ENCODE data around the gene CHRD. TPM values are rescaled to one million over a fixed set of nuclear protein-coding genes. Genes with fewer than 3 reads are reported as not detected.

The CHRD gene
- total and polyA plus RNA-seq, 9 of the 15 experiments (the other 6 are each of a cell fraction or from before 2014, with no cell fraction given) = 0.11 to 1.3 (median 0.59) TPM; not detected in 3

GRCh38 chr3:184334470-184335158 lies 45.2 kb upstream of the CHRD start (continued):
- no peak for TF ChIP-seq SRSF9 (IDR thresholded peaks at IDR 0.05; ENCODE audit: borderline replicate concordance, low read depth, low read length)
- TF ChIP-seq PCBP1 (IDR thresholded peaks at IDR 0.05; ENCODE audit: low read depth, low read length, poor library complexity, severe bottlenecking) = no peak
- no peak for TF ChIP-seq HES1 (IDR thresholded peaks at IDR 0.05; ENCODE audit: low read depth)
- TF ChIP-seq ELF2 (CRISPR knock-in tag; IDR thresholded peaks at IDR 0.05) = no peak
- TF ChIP-seq HOMEZ (CRISPR knock-in tag; IDR thresholded peaks at IDR 0.05) = no peak
- no peak for TF ChIP-seq FOXA1 (IDR thresholded peaks at IDR 0.05; ENCODE audit: borderline replicate concordance)
- no peak for TF ChIP-seq ZNF445 (CRISPR knock-in tag; IDR thresholded peaks at IDR 0.05; ENCODE audit: low read depth)
- TF ChIP-seq ZNF77 (CRISPR knock-in tag; IDR thresholded peaks at IDR 0.05) = no peak
- TF ChIP-seq NFE2 (IDR thresholded peaks at IDR 0.05; ENCODE audit: low read depth) = peak; percentile 43
- peak; percentile 59 for TF ChIP-seq POLR2G (IDR thresholded peaks at IDR 0.05; ENCODE audit: low read depth, low read length)
- no peak for TF ChIP-seq PYGO2 (tag; IDR thresholded peaks at IDR 0.05)
- no peak for TF ChIP-seq PHF20 (IDR thresholded peaks at IDR 0.05; ENCODE audit: partially characterized antibody)
- TF ChIP-seq CBFA2T3 (IDR thresholded peaks at IDR 0.05) = peak; percentile 20; the same call in 1 of the 2 replicates
- TF ChIP-seq DPF2 (IDR thresholded peaks at IDR 0.05) = peak; percentile 83
- TF ChIP-seq NR4A1 (CRISPR knock-in tag; IDR thresholded peaks at IDR 0.05) = no peak
- TF ChIP-seq NR4A1 (tag; IDR thresholded peaks at IDR 0.05) = no peak
- no peak for TF ChIP-seq ZBTB26 (CRISPR knock-in tag; IDR thresholded peaks at IDR 0.05)
- no peak for TF ChIP-seq PCBP2 (IDR thresholded peaks at IDR 0.05; ENCODE audit: low read depth, low read length, poor library complexity, severe bottlenecking)
- no peak for TF ChIP-seq ELF4 (CRISPR knock-in tag; IDR thresholded peaks at IDR 0.05)
- no peak for TF ChIP-seq IRF2 (CRISPR knock-in tag; IDR thresholded peaks at IDR 0.05)
- TF ChIP-seq HCFC1 (IDR thresholded peaks at IDR 0.05; ENCODE audit: low read depth, low read length) = no peak
- no peak for TF ChIP-seq RB1 (IDR thresholded peaks at IDR 0.05; ENCODE audit: low read depth)
- TF ChIP-seq PTTG1 (tag; IDR thresholded peaks at IDR 0.05; ENCODE audit: low read depth) = no peak
- TF ChIP-seq RBFOX2 (IDR thresholded peaks at IDR 0.05; ENCODE audit: low read depth, low read length) = peak; percentile 60
- no peak for TF ChIP-seq COPS2 (conservative IDR thresholded peaks at IDR 0.05)
- TF ChIP-seq HDAC2 (IDR thresholded peaks at IDR 0.05) = 0 out of 2 replicates have a peak, but pooled peaks have one; percentile 29
- no peak for TF ChIP-seq SP1 (CRISPR knock-in tag; IDR thresholded peaks at IDR 0.05)
- peak; percentile 79 for TF ChIP-seq SMARCE1 (IDR thresholded peaks at IDR 0.05)
- TF ChIP-seq RAD51 (IDR thresholded peaks at IDR 0.05; ENCODE audit: borderline replicate concordance, low read depth) = no peak
- no peak for TF ChIP-seq GABPB2 (CRISPR knock-in tag; conservative IDR thresholded peaks at IDR 0.05)
- no peak for TF ChIP-seq RFX1 (IDR thresholded peaks at IDR 0.05)

All from K562 (cell line).